ENCODE results near the gene YKT6.
A peak's percentile ranks its signal among the peaks of the same experiment; 100 is the strongest.
"Not testable (repeated sequence)": the region's sequence is repeated elsewhere in the genome, so short reads cannot be mapped to it uniquely, and the experiment has no call there.

YKT6 gene

DNA sequence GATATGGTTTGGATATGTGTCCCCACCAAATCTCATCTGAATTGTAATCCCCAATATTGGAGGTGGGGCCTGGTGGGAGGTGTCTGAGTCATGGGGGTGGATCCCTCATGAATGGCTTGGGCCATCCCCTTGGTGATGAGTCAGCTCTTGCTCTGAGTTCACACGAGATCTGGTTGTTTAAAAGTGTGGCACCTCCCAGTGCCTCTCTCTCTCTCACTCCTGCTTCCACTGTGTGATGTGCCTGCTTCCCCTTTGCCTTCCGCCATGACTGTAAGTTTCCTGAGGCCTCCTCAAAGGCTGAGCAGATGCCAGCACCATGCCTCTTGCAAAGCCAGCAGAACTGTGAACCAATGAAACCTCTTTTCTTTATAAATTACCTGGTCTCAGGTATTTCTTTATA is 6.7 kb upstream of the YKT6 start:
- DNase-seq: peak; percentile 36

- DNase-seq: no peak
These were observed 6.1 kb upstream of the YKT6 start for GRCh38 chr7:44194562-44195145.

DNA sequence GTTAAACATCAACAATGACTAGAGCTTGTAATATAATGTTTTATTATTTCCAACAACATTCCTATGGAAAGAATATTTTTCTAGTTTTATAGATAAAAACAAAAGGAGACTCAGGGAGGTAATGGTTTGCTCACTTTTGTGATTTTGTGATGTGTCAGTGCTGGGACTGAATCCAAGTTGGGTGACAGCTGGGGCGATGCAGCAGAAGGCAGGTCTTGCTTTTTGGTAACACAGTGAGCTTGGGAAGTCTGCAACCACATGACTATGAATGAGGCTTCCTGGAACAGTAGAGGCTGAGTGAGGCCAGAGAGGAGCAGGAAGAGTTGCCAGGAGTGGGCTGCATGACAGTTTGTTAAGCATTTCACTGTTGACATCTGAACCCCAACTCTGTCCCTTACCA is 4.9 kb upstream of the YKT6 start:
- no peak for DNase-seq

- peak; percentile 58 for DNase-seq
These were observed 4.3 kb upstream of the YKT6 start for GRCh38 chr7:44196450-44196872.

DNA sequence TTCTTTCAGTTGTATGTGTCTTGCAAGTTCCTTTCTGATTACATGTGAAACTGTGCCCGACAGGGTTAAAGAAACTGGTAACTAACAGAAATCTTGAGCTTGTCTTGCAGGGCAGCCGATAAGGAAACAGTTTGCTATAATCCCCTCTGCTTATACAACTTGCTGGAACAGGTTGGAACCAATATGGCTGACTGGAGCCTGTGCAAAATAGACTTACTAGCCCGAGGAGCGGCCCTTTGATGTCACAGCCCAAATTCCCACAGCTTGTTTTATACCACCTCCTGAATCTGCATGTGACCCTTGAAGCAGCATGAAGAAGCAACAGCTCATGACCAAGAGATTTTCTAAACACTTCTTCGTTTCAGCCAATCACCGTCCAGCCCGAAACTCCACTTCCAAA is 3.3 kb upstream of the YKT6 start:
- DNase-seq: no peak

- DNase-seq: not testable (repeated sequence)
These were observed 615 bp upstream of the YKT6 start for GRCh38 chr7:44200163-44200562.

GRCh38 chr7:44201813-44202212 is 1.0 kb downstream of the YKT6 start:
- no peak for DNase-seq

GRCh38 chr7:44206008-44206407 is 5.2 kb downstream of the YKT6 start:
- DNase-seq: no peak

- no peak for DNase-seq
These were observed 7.3 kb downstream of the YKT6 start for GRCh38 chr7:44208085-44208484.

- no peak for DNase-seq
These were observed 9.3 kb downstream of the YKT6 start for GRCh38 chr7:44210107-44210506.

DNA sequence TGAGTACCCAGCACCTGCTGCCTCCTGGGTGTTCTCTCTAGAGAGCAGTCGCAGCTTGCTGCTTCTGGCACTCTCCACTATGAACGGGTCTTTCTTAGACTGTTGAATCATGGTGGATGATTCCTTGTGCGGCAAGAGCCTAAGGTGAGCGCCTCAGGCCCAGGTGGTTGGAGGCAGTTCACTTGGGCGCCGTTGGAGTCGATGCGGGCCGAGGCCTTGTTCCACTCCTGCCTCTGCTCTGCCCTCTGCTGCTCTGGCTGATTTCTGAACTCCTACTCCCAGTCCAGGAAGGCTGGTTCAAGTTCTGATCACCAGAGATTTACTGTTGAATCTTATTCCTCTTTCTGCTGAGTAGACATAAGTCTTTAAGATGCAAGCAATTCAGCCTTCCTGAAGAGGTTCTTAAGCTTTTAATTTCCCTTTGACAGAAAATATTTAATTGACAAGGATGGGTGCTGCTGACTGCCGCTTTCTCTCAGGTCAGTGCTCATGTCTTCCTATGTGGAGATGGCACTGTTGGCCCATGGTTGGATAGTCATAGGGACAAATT is 10.4 kb downstream of the YKT6 start:
- DNase-seq: no peak

DNA sequence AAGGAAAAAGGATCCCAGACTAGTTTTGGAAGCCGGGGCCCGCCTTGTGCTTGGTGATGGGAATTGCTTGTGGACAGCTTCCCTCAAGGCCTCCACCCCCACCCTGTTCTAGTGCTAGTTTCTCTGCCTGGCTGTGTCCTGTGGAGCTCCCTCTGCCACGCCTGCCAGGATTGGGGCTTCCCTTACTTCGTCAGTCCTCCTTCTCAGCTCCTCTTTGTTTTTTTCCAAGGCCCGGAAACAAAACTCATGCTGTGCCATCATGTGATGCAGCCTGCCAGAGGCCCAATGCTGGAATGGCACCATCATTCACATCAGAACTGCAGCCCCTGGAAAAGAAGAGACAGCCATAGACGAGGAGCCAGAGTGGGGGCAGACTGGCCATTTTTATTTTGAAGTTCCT is 11.2 kb downstream of the YKT6 start:
- DNase-seq: no peak

GRCh38 chr7:44212581-44213184 is 11.9 kb downstream of the YKT6 start:
- no peak for DNase-seq

DNA sequence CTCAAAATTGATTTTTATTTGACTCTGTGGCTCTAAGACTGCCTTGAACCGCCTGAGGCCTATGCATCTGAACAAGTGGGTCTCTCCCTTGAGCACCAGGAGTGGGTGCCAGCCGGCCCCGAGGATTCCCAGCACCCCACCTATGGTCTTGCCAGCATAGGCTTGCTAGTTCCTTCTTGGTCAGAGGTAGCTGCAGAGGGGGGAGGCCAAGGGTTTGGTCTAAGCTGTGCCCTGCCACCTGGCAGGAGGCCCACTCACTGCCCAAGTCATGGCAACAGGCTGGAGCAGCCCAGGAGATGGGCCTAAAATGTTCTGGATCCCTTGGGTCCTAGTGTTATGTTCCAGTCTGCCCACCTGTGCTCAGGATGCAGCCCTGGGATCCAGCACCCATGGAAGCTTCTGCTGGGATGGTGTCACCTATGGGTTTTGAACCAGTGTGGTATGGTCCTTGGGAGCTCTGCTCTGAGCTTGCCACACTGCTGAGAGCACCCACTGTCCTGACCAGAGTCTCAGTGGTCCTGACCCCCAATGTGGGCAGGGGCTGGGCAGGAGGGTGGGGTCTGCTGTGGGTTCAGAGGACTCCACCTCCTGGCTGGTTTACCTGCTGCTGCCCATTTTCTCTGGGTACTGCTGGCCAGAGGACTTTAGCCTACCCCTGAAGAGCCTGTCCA is 12.6 kb downstream of the YKT6 start:
- DNase-seq: no peak

DNA sequence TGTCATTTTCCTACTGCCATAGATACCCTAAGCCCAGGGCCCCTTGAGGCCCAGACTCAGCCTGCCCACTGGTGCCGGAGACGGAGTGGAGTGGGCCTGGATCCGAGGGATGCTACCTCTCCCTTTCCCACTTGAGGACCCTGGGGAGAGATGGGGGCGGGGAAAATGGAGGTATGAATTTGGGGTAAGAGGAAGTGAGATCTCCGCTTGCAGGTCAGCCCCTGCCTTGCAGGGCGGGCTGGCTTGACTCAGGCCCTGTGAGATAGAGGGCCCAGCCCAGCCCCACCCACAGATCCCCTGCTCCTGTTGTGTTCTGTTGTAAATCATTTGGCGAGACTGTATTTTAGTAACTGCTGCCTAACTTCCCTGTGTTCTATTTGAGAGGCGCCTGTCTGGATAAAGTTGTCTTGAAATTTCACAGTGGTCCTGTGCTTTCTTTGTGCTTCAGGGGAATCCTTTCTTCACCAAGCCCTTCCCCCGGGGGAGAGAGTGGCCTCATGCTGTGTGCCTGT is 13.2 kb downstream of the YKT6 start:
- DNase-seq: no peak

DNA sequence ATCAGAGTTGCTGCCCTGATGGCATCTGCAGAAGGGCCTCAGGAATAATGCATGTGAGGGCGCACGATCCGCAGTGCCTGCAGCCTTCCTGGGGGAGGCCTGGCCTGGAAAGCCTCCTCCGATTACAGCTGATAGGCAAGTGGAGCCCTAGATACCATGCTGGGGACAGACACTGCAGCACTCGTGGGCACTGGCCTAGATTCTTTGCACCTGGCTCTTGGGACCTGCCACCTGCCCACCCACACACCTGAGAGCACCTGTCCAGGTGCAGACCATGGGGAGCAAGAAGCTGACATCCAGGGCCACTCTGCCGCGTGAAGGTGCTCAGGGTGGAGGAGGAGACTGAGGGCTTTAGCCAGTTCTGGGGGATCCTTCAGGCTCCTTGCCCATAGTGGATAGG is 14.8 kb downstream of the YKT6 start:
- no peak for DNase-seq

DNA sequence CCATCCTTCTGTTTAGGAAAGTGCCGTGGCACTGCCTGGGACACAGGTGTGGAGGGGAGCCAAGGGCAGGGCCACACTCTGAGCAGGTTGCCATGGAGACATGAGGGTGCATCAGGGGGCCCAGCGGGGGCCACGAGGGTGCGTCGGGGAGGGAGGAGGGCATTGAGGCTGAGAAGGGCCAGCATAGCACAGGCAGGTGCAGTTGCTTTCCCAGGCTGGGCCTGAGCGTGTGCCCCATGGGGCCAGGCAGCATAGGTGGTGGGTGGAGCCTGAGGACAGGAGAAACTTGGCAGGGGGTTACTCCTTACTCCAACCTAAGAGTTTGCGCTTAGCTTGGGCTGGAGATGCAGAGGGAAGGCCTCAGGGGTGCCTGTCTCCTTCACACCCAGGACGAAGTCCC is 15.2 kb downstream of the YKT6 start:
- no peak for DNase-seq

- DNase-seq: no peak
These were observed 15.9 kb downstream of the YKT6 start for GRCh38 chr7:44216521-44217222.

DNA sequence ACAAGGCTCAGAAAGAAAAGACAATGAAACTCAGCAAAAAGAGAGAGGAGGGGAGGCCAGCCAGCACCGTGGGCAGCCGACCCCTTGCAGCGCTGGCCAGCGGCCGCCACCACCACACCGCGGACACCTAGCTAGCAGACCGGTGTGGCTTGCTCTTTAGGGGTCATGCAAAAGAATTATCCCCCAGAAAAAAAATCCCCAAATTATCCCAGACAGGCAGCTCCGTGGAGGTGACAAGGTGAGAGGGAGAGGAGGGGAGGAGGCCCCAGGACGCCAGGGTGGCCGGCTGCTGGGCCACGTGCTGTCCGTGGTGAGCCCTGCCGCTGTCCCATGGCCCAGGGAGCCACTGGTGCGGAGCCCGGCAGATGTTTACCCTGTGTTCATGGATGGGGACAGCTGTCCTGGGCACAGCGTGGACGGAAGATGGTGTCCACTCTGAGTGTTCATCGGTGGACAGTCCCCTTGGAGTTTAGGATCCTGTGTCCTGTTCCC is 16.5 kb downstream of the YKT6 start:
- no peak for DNase-seq

- no peak for DNase-seq
These were observed 17.1 kb downstream of the YKT6 start for GRCh38 chr7:44217852-44218402.

DNA sequence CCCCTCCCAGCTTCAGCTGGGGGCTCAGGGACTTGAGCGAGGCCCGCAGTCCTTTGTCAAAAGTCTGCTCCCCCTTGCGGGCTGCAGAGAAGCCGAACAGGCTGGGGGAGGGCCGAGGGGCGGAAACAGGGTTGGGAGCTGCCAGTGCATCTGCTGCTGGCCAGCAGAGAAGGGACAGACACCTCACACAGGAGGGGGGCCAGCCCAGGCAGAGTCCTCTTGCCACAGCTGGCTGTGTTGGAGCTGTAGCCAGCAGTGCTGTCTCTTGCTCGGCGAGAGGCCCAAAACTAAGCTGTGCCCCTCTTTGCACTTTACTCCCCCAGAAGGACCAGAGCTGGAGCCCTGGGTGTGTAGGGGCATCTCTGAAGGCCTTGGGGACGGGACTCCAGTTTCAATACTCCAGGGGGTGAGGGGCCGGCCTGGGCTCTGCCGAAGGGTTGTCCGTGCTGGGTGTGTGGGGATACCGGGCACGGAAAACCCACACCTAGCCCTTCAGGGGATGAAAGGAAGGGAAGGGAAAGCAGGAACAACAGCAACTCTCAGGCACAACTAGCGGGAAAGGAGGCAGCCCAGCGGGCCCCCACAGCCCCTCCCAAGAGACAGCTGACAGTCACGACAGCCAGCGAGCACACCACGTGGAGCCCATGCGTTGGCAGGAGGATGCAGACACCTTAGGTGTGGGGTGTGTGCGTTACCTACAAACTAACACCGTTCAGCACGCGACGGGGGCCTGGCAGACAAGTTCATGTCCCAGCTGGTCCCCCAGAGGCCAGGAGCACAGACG is 17.8 kb downstream of the YKT6 start:
- no peak for DNase-seq
